Stomach (tissue), 4 donors: ENCODE results near the gene FAAP100.

ENCODE experiments used
- EP300 ChIP-seq: sonication (generic); formaldehyde crosslinking; IDR thresholded peaks from one replicate; pipeline ENCODE4 v1.6.1; 2017; ENCODE audit warnings: antibody characterized with exemption
- TF ChIP-seq, protein P1 (sequence below), 7 experiments: fragments of 450-650 bp in 4 of 7; fragments of 200-600 bp in 3 of 7; sonication (generic) in 3 of 7; IDR thresholded peaks; one replicate each; pipeline ENCODE4 v1.5.1; 2016 to 2019; ENCODE audit warnings: antibody characterized with exemption in 7 of 7, control low read depth in 2 of 7, mild to moderate bottlenecking in 1 of 7

DNA sequence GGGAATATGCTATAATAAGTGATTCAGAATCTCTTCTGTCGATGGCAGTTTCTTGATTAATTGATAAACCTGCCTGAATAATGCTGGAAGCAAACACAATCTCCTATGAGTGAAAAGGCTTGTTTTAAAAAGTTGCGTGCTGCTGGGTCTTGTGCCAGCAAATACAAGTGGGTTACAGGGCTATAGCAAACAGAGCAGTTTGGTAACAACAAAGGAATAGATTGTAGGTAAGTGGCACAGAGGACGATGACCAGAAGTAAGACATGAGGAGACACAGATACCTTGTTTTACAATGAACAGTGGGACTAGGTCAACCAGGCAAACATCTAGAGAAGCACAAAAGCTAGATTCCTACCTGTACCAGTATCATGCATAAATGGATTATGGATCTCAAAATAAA is 23.7 kb upstream of the FAAP100 start:
- TF ChIP-seq, protein P1, sequence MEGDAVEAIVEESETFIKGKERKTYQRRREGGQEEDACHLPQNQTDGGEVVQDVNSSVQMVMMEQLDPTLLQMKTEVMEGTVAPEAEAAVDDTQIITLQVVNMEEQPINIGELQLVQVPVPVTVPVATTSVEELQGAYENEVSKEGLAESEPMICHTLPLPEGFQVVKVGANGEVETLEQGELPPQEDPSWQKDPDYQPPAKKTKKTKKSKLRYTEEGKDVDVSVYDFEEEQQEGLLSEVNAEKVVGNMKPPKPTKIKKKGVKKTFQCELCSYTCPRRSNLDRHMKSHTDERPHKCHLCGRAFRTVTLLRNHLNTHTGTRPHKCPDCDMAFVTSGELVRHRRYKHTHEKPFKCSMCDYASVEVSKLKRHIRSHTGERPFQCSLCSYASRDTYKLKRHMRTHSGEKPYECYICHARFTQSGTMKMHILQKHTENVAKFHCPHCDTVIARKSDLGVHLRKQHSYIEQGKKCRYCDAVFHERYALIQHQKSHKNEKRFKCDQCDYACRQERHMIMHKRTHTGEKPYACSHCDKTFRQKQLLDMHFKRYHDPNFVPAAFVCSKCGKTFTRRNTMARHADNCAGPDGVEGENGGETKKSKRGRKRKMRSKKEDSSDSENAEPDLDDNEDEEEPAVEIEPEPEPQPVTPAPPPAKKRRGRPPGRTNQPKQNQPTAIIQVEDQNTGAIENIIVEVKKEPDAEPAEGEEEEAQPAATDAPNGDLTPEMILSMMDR (IDR thresholded peaks at IDR 0.05), result no peak
- no peak for TF ChIP-seq EP300
